NCI-H2227 (cell line): Measurements from ENCODE around the gene PRUNE2.
"Not testable (repeated sequence)": the region's sequence is repeated elsewhere in the genome, so short reads cannot be mapped to it uniquely, and the experiment has no call there.

Source experiments
- DNase-seq: peaks from one replicate; lab custom pipeline; 2025; ENCODE audit not compliant: unreplicated experiment; lab: John Stamatoyannopoulos, UW

PRUNE2 gene

DNA sequence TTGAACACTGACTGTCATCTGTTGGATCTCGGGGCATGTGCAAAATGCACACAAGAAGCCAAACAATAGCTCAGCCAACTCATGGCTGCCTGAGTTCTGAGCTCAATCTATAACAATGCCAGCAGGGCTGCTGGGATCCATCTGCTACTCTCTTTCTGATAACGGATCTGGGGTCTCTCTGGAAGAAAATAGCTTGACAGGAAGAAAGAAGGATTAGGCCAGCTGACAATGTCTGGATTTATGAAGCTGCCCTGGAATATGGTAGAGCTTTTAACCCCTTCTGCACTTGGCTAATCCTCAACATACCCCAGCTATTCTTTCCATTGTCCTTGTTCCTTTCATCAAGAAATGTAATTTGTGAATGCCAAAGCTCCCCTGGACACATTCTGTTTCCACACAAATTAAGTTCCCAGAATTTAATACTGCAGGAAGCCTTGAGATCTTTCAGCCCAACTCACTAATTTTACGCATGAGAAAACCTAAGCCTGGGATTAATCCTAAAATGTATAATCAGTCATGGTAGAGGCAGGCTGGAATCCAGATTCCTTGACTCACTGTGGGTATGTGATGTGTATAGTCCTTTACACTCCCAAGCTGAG, 204.4 kb downstream of the PRUNE2 start:
- DNase-seq = no peak

DNA sequence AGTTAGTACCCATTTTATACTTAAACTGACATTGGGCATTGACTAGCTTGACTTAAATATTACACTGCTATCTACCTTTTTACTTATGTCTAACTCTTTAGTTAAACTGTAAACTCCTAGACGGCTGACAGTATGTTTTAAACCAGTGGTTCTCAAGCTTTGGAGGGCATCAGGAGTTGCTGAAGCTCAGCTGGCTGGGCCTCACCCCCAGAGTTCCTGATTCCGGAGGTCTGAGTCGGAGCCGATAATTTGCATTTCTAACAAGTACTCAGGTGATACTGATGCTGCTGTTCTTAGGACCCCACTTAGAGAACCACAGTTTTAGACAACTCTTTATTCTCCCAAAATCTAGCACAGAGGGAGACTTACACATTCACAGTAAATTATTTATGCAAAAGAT, 205.0 kb downstream of the PRUNE2 start:
- no peak for DNase-seq

DNA sequence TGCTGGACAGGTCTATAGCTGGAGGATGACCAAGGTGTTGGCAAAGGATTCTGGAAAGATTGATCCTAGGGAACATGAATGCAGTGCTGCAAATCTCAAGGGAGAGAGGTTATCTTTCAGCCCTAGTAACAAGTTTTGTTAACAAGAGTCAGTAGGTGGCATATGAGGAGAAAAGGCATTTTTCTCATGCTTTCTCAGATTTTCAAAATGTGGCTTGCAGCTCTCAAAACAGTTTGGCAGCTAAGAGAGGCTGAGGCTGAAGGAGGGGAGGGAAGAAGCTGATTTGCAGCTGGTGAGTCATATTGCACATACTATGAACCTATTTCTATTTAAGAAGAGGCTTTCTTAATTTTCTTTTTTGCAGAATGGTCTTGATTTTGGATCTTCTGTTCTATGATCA, 205.9 kb downstream of the PRUNE2 start:
- DNase-seq = no peak

DNA sequence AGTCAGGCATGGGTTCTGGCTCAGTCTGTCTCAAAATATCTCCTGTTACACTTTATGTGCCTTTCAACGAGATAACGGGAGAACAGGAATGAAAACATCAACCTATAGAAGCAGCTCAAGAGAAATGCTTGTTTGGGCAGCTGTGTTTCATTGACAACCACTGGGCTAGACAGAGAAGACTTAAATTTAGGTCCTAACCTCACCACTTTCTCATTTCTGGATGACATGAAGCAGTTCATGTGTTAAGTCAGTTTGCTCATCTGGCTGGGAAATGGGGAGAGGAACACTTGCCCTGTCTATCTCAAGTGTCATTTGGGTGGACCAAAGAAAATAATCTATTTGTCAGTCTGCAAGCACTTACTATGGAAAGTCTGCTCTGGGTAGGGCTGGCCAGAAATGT, 208.4 kb downstream of the PRUNE2 start:
- no peak for DNase-seq

DNA sequence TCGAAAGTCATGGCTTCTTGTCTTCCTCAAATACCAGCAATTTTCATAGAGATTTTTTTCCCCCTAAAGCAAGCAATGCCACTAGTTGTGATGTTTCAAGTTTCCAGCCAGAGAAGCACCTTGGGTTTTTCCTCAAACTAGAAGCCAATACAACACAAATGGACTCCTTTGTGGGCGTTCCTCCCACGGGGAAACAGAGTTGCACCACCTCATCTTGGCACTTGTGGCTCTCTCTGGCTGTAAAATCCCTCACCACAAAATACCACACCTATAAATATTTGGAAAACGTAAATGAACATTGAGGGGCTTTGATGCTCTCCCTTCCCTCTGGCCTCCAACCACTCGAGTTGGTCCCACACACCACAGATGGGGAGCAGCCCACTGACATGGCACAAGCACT, 208.8 kb downstream of the PRUNE2 start:
- no peak for DNase-seq

DNA sequence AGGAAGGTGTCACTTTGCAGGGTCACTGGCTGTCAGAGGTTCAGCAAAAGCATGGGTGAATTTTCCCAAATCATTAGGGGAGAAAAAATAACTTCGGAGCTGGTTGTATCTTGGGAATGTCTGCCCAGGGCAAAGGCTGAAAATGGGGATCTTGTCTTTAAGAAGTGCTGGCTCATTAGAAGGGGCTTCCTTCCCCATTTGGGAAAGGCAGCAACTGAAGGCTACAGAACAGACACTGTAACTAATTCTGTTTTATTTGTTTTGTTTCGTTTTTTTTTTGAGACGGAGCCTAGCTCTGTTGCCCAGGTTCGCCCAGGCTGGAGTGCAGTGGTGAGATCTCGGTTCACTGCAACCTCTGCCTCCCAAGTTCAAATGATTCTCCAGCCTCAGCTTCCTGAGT, 212.0 kb downstream of the PRUNE2 start:
- no peak for DNase-seq

DNA sequence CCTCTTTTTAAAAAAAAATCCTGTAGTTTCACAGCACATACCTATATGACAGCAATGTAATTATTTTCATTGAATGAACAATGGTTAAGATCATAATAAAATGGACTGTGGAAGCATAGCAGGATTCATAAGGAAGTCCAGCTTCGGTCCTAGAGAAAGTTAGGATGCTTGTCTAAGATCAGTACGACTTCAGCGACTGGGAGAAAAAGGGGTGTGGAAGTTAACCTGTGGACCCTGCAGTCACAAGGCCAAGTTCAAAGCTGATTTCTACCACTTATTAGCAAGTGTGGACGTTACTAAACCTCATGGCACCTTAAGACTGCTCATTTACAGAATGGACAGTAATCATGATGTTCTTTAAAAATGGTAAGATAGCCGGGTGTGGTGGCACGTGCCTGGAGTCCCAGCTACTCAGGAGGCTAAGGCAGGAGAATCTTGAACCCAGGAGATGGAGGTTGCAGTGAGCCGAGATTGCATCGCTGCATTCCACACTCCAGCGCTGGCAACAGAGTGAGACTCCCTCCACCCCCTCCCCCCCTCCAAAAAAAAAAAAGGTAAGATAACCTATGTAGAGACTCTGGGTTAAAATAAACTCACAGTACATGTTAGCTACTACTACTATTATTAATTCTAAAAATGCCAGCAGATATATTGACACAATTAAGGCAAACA, 213.3 kb downstream of the PRUNE2 start:
- DNase-seq = no peak

DNA sequence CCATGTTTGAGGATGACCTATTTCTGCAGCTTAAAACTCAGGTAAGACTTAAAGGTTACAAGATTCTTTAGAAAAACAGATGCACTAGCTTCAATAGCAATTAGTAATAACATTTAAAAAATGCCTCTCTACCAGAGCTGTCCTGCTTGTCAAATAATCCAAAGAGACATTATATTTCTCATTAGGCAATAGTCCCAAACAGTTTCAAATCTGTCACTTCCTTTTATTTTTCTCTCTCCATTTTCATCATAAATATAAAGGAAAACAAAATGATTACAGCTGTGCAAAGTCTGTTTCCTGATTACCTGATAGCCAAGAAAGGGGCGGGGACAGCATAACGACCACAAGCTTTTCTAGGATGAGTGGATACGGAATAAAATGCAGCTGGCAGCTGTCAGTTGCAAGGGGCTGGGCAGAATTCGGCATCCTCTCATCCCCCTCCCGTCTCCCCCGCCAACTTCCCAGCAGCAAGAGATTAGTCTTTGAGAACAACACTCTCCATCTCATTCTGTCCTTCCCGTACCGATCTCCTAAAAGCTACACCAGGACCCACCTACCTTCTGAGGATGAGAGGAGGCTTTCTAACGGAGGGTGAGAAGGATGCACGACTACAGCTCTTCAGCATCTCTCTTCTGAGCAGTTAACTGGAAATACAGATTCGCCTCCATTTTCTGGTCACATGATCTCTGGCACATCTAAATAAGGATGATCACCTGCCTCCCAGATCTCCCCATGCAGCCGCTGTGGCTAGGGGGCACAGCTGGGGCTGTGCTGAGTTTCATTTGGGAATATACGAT, 214.2 kb downstream of the PRUNE2 start:
- peak; percentile 63 for DNase-seq

DNA sequence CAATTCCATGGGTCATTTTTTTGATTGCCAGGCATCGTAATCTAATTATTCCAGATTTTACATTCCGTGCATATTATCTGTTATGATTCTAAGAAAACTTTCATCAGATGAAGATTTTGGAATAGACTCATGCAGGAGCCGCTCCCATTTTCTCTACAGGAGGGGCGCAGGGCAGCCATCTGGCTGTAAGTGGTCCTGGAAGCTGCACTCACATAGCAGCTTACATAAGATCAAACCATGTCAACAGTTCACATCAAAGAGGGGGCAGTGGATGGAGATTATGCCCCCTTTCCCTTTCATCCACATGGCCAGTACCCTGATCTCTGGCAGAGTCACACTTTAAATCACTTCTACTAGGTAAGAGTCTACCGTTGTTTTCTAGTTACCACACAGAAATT, 214.9 kb downstream of the PRUNE2 start:
- DNase-seq = no peak

DNA sequence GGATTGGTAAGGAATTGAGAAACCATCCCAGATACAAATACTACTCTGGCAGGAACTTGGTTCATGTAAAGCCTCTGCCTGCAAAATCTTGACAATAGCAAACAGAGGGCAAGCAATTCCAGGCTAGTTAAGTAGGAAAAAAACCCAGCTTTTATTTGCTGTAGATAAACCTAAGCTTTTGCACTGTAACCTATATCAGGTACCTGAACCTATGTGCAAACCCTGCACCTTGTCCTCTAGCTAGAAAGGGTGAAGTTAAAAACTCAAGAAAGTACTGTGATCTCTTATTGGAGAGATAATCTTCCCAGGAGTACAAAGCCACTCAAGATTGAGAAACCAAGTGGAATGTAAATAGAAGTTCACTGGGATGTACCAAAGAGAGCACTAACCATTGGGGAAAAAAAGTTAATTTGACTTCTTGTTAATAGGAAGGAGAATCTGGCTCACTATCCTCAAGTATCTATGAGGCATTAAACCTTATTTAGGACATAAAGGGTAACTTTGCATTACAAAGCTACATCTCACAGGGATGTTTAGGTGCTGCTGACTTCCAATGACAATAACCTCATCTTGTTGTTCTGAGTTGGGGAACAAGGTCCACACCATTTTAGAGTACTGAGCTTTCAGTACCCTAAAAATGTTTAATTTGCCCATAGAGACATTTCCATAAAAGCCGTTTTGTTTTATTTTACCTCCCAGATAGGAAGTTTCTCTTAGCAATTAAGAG, 215.5 kb downstream of the PRUNE2 start:
- DNase-seq = no peak

DNA sequence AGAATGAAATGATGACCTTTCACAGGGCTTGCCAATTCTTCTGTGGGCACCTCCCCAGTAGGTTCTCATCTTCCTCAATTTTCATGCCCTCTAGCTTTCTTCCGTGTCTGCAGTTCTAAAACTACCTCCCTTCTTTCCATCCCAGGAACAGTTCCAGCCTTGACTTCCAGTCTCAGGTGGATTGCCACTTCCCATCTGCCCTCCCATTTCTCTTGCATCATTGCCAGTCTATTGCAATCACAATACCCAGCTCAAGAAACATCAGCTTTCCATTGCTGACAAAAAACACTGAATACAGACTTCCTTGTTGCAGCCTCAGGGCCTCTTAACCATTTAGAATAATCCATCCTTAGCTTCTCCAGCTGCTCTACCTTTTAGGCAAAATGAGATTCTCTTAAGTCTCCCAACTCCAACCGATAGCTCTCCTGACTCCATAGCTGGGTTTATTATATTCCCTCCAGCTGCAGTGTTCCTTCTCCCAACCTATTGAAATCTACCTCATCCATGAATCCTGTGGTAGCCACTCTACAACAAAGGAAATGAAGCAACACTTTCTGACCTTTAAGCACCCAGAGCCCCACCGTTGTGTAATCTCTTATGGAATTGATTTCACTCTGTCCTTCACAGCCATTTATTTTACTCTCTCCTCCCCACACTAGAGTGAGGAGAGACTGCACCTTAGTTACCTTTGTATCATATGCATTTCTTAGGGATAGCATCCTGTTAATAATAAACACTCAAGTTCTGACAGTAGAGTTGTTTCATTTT, 217.3 kb downstream of the PRUNE2 start:
- no peak for DNase-seq

DNA sequence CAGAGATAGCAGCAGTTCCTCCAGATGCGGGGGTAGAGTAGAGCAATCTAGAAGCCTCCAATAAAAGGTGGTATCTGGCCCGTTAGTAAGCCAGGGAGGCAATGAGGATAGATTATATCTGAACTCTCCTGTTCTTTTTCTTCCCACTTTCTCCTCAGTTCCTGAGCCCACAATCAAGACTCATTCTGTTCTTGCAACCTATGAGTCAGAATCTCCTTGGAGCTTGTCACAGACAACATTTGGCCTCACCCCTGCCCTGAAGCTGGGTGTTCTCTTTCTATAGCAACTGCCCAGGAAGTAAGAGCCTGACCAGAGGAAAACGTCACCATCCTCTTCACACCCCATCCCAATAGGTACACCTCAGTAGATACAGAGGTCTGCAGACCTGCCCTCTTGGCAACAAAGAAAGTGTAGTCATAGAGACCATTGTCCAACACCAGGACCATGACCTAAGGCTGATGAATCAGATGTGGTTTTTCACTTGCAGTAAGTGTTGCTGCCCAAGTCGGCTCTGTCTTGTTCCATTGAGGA, 218.0 kb downstream of the PRUNE2 start:
- no peak for DNase-seq

DNA sequence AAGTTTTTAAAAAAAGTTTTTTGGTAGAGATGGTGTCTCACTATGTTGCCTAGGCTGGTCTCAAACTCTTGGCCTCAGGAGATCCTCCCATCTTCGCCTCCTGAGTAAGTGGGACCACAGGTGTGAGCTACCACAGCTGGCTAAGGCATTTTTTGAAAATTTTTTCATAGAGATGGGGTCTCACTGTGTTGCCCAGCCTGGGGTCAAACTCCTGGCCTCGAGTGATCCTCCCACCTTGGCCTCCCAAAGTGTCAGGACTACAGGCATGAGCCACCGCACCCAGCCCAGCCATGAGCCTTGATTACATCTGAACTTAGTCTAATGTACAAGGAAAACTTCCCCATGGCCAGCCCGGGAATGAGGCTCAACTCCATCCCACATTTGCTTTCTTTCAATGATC, 219.2 kb downstream of the PRUNE2 start:
- DNase-seq = no peak

DNA sequence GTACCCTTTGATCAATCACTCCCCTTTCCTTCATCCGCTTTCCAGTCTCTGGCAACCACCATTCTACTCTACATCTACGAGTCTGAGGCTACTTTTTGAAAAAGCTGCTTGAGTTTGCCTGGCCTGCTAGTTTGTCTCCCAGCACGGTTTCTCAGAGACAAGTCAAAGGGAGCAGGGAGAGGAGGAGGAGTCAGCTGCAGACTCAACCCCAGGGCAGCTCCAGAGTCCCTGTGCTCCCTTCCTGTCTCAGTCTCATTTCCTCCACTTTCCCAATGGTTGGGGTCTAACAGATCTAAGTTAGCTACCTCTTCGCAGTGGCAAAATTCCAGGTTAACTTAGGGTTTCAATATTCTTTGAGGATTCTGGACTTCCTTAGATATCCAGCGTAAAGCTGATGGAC, 221.7 kb downstream of the PRUNE2 start:
- no peak for DNase-seq

DNA sequence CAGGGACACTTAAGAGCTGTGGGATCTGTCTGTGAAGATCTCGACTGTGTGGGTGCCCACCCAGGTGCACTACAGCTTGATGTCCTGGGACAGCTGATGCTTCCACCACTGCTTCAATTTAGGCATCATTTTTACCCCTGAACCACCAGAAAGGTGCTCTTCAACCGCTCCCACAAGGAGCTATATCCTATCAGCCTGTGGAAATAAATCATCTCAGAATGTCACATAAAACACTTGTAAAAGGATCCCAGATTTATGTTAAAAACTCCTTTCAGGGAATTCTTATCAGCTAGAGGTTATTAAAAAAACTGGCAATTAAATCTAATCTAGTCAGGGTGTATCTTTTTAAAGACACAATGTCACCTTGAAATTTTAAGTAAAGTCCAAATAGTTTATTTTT, 224.4 kb downstream of the PRUNE2 start:
- DNase-seq = no peak

DNA sequence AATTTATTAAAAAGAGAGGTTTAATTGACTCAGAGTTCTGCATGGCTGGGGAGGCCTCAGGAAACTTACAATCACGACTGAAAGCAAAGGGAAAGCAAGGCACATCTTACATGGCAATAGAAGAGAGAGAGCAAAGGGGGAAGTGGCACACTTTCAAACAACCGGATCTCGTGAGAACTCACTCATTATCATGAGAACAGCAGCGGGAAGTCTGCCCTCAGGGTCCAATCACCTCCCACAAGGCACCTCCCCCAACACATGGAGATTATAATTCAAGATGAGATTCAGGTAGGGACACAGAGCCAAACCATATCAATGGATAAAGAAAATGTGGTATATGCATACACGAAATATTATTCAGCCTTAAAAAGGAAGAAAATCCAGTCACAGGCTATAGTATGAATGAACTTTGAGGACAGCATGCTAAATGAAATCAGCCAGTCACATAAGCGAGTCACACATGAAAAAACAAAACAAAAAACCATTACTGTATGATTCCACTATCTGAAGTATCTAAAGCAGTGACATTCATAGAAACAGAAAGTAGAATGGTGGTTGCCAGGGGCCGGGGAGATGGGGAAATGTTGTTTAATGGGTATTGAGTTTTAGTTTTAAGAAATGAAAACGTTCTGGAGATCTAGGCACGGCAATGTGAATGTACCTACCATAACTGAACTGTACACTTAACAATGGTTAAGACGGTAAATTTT, 225.0 kb downstream of the PRUNE2 start:
- no peak for DNase-seq

DNA sequence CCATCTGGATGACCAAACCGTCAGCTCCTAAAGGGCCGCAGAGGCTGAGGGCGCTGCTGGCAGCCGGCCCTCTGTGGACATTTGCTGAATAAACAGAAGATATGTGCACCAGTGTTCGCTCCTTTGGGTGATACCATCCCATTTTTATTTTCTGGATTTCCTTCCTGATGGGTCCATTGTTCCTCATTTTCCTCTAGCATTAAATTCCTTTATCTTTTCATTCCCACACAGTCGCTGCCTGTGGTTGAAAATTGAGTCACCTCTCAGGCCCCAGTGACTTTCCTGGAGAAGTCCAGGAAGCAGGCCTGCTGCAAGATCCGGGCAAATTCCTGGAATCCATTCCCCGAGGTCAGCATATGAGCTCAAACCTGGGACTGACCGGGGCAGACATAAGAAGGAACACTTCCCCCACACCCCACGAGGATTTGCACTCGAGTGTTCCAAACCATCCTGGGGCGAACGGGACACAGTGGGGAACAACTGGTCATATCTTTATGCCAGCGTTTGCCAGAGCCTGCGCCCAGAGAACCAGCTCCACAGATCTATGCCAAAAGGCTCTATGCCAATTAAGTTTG, 228.3 kb downstream of the PRUNE2 start:
- no peak for DNase-seq

DNA sequence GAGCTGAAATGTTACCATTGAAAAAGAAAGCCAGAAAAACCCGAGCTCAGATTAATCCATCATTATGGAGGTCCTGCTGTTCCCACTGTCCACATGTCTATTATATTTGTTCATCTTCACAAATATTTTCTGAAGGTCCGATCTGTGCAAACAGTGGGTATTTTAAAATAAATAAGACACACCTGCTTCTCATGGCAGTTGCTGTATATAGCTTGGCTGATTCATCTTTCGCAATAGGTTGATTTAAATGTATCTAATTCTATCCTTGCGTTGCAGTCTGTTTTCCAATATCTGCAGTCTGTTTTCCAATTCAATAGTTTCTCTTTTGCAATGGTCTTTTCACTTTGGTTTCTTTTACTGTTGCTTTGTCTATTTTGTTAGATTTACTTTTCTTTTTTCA, 229.1 kb downstream of the PRUNE2 start:
- DNase-seq = no peak

DNA sequence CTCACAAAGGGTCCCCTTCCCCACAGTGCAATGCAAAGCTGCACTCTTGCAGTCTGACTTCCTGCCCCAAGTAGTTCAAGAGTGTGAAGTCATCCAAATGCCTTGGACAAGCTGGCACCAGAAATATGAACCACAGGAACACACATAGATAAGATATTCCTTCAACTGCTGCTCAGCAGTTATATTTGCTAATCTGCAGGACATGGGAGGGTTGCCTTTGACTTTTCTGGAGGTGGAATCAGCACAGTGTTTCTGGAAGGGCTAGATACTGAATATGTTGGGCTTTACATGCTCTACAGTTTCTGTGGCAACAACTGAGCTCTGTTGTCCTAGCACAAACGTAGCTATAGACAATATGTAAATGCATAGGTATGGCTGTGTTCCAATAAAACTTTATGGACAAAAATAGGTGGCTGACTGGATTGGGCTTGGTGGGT, 238.4 kb downstream of the PRUNE2 start:
- DNase-seq = no peak

DNA sequence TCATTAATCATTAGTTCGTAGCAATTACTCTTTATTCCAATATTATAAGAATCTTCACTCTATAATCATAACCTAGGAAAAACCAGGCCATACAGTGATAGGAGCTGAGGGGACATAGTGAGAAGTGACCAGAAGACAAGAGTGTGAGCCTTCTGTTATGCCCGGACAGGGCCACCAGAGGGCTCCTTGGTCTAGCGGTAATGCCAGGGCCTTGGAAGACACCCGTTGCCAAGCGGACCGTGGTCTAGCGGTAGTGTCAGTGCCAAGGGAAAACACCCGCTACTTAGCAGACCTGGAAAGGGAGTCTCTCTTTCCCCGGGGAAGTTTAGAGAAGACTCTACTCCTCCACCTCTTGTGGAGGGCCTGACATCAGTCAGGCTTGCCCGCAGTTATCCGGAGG, 239.9 kb downstream of the PRUNE2 start:
- not testable (repeated sequence) for DNase-seq
